A673 (cell line): ENCODE results near the gene SLC25A36.

Experiments used
- EZH2 ChIP-seq: fragments of 200-600 bp; sonication (generic); IDR thresholded peaks from 2 replicates; pipeline ENCODE4 v1.6.1; 2017; ENCODE audit warnings: borderline replicate concordance, low read depth, mild to moderate bottlenecking, mixed read lengths, antibody characterized with exemption, low read length; ENCODE audit not compliant: poor library complexity, severe bottlenecking
- TF ChIP-seq, protein P1 (sequence below): fragments of 300-800, 200-600 bp; sonication (generic); conservative IDR thresholded peaks from 2 replicates; pipeline ENCODE4 v1.5.1; 2017; ENCODE audit warnings: low read depth, mild to moderate bottlenecking, antibody characterized with exemption, low read length, moderate library complexity, mixed read lengths

- TF ChIP-seq, protein P1, sequence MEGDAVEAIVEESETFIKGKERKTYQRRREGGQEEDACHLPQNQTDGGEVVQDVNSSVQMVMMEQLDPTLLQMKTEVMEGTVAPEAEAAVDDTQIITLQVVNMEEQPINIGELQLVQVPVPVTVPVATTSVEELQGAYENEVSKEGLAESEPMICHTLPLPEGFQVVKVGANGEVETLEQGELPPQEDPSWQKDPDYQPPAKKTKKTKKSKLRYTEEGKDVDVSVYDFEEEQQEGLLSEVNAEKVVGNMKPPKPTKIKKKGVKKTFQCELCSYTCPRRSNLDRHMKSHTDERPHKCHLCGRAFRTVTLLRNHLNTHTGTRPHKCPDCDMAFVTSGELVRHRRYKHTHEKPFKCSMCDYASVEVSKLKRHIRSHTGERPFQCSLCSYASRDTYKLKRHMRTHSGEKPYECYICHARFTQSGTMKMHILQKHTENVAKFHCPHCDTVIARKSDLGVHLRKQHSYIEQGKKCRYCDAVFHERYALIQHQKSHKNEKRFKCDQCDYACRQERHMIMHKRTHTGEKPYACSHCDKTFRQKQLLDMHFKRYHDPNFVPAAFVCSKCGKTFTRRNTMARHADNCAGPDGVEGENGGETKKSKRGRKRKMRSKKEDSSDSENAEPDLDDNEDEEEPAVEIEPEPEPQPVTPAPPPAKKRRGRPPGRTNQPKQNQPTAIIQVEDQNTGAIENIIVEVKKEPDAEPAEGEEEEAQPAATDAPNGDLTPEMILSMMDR = no peak
- TF ChIP-seq EZH2 = no peak
Observed at GRCh38 chr3:140917772-140918171, 23.9 kb upstream of the SLC25A36 start.
